GM18517 (cell line): ENCODE measurements around the gene UBE2E1.
"Not testable (repeated sequence)": the region's sequence is repeated elsewhere in the genome, so short reads cannot be mapped to it uniquely, and the experiment has no call there.

Source experiments
- ATAC-seq: cut with Tn5 transposase; IDR thresholded peaks from one replicate; pipeline ENCODE4 v1.9.1; 2021; ENCODE audit warnings: mild to moderate bottlenecking, moderate library complexity; ENCODE audit not compliant: unreplicated experiment

Gene UBE2E1

DNA sequence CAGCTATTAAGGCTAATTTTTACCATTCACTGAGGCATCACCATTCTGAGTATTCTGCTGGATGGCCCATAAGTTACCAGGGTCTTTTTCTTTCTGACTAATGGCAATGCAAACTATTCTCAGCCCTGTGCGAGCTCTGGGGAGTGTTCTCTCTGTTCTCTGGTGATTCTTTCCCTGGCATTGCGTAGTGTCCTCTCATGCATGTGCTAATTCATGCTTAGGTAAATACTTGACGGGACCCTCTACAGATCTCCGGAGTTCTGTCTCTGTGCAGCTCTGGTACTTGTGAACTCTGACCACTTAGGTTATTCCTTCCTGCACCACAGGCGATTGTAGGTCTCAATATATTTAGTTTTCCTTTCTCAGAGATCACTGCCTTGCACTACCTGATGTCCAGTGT, 34.8 kb downstream of the UBE2E1 start:
- ATAC-seq, result no peak

DNA sequence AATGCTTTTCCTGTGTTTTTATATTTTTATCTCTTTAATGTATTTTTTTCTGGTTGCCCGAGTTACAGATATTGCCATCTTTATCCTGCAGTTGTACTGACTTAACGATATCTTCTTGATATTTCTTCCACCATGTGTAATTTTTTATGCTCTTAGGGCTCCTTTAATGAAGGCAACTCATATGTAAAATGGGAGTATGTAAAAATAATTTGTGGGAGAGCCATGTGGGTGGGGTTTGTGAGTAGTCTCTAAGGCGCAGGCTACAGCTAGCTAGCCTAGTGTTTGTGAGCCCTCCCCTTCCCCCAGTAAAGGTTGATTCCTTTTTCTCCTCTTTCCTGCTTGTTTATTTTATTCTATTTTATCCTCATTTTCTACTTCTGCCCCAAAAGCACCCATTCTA, 38.1 kb downstream of the UBE2E1 start:
- no peak for ATAC-seq

DNA sequence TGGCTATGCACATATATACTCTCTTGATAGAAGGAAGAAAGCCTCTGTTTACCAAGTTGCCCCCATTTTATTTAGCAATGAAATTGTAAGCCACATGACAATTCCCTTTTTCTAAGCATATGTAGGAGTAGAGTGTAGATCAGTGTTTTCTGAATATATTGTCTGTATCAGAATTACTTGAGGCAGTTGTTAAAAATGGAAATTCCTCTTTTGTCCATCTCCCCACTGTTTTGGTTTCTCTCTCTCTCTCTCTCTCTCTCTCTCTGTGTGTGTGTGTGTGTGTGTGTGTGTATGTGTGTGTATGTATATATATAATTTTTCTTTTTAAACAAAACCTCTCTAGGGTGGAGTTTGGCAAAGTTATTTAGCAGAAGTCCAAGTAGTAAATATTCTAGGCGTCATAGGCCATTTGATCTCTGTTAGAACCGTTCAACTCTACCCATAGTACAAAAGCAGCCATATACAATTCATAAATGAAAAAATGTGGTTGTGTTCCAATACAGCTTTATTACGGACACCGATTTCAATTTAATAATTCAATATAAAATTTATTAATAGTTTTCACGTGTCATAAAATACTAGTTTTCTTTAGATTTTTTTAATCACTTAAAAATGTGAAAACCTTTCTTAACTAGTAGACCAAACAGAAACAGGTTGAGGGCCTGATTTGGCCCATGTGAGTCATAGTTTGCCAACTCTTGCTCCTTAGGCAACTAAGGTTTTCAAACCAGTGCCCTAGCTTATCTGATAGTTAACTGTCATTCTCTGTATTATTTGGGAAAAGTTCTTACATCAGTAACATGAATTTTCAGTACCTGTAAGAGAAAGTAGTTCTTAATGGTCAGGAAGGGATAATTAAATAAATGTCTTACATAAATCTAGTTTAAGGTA, 39.8 kb downstream of the UBE2E1 start:
- no peak for ATAC-seq

- not testable (repeated sequence) for ATAC-seq
Measured at GRCh38 chr3:23849462-23849861, 43.7 kb downstream of the UBE2E1 start.

- ATAC-seq, result no peak
Measured at GRCh38 chr3:23856286-23856685, 50.5 kb downstream of the UBE2E1 start.

DNA sequence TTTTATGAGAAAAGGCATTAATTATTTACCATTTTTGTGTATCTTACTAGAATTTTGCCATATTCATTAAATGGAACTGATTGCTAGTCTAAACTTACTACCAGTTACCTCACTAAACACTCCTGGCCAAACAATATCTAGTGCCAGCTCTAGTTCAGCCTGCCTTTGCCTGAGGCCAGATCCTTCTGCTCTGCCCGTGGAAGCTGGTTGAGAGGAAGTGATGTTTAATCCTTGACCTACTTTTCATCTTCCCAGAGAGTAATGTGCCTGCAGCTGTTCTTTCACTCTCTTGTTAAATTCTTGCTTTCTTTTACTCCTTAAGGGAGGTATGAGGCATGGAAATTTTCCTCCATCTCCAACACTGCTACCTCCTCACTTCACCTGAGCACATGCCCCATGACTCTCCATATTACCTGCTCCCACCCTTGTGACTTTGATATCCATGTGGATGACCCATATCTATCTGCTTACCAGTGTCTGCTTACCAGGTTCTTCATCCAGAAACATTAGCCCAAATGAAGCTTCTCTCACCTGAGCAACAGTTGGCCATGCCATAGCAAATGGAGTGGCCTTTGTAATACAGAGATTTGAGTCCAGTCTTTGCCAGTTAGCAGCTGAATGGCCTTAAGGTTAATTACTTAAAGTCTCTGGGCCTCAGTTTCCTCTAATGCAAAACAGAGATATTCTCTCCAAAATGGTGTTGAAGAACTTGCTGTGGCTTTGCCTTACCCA, 53.4 kb downstream of the UBE2E1 start:
- ATAC-seq, result no peak

GRCh38 chr3:23859839-23860382, 54.2 kb downstream of the UBE2E1 start:
- no peak for ATAC-seq

- no peak for ATAC-seq
Measured at GRCh38 chr3:23861689-23862088, 55.9 kb downstream of the UBE2E1 start.

DNA sequence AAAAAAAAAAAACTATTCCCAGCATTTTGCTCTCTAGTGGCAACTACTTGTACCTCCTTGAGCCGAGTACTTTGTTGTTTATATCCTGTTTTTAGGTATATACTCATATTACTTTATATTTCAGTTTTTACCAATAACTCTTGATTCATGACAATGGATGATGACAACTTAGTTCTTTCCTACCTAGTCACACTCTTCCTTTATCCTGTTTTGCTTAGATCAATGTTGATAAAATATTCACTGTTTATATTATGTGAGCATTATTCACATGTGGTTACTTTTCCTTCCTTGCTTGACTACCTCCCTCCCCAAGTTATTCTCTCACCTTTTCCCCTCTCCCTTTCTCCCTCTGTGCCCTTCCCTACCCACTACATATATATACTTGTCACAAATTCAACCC, 57.3 kb downstream of the UBE2E1 start:
- ATAC-seq, result no peak

DNA sequence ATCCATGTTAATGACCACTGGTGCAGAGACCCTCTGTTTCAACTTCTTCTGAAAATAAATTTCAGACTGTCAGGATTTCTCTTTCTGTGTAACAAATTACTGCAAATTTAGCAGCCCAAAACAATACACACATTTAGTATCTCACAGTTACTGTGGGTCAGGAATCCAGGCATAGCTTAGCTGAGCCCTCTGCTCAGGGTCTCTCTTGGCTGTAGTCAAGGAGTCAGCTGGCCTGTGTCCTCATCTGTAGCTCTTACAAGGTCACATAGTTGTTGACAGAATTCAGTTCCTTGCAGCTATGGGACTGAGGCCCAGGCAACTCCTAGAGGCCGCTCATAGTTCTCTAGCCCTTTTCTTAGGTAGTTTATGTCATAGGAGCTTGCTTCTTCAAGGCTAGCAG, 59.2 kb downstream of the UBE2E1 start:
- ATAC-seq, result no peak

DNA sequence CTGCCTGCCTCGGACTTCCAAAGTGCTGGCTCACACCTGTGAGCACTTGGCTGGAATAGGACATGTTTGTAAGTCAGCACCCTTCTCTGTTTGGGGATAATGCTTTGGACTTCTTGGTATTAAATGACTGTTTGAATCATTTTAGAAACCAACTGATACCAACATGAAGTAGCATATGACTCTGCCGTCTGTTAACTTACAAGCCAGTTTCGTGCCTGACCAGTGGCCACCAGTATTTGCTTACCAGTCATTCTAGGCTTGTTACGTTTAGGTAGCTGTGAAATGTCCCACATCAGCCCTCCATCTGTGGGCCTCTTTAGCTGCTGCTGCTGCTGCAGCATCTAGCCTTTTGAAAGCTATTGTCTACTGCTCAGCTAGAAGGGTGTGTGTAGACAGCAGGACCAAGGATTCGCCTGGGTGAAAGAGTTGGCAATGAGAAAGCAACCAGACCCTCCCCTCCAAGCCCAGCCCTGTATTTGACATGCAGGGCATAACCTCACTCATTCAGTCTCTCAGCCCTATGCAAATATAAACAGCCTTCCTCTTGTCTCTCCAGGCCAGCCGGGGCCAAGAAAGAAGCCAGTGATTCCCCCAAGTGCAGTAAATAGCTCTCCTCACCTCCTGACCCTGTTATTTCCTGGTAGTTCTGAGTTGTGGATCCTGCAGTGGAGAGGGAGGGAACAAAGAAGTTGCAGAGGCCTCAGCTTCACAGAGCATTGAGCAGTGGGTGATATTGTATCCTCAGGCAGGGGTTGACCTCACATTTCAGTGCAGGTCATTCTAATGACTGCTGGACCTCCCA, 60.0 kb downstream of the UBE2E1 start:
- peak; percentile 90 for ATAC-seq

DNA sequence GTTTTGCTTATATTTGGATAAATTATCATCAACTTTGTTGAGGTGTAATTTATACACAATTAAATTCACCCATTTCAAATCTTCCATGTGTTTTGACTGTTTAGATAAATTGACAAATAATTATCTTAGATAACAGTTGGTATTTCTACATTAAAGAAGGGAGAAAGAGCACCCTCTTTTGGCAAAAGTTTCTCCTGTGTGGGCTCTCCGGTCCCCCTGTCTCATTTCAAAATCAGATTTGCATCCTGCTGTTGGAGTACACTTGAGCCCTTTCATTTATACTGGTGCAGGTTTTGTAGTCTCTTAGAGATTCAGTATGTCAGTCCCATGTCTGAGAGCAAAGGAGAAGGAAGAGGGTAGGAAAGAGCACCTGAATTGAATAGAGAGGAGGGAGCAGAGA, 61.6 kb downstream of the UBE2E1 start:
- ATAC-seq, result no peak

- ATAC-seq, result no peak
Measured at GRCh38 chr3:23867838-23868237, 62.1 kb downstream of the UBE2E1 start.

- no peak for ATAC-seq
Measured at GRCh38 chr3:23869977-23870662, 64.4 kb downstream of the UBE2E1 start.

DNA sequence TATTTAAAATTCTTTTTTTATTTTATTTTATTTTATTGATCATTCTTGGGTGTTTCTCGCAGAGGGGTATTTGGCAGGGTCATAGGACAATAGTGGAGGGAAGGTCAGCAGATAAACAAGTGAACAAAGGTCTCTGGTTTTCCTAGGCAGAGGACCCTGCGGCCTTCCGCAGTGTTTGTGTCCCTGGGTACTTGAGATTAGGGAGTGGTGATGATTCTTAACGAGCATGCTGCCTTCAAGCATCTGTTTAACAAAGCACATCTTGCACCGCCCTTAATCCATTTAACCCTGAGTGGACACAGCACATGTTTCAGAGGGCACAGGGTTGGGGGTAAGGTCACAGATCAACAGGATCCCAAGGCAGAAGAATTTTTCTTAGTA, 64.9 kb downstream of the UBE2E1 start:
- ATAC-seq, result not testable (repeated sequence)

DNA sequence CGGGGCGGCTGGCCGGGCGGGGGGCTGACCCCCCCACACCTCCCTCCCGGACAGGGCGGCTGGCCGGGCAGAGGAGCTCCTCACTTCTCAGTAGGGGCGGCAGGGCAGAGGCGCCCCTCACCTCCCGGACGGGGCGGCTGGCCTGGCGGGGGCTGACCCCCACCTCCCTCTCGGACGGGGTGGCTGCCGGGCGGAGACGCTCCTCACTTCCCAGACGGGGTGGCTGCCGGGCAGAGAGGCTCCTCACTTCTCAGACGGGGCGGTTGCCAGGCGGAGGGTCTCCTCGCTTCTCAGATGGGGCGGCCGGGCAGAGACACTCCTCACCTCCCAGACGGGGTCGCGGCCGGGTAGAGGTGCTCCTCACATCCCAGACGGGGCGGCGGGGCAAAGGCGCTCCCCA, 65.6 kb downstream of the UBE2E1 start:
- not testable (repeated sequence) for ATAC-seq

DNA sequence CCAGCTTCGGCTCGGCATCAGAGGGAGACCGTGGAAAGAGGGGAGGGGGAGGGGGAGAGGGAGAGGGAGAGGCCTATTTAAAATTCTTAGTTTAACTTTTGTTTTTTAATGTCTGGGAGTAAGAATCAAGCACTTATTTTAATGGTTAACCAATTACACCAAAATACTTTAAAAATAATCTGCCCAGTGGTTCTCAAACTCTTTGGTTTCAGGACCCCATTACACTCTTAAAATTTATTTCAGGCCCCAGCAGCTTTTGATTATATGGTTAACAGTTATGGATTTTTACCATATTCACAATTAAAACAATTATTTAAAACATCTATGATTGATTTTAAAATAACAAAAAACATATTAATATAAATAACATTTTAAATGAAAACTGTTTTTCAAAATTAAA, 66.6 kb downstream of the UBE2E1 start:
- no peak for ATAC-seq

DNA sequence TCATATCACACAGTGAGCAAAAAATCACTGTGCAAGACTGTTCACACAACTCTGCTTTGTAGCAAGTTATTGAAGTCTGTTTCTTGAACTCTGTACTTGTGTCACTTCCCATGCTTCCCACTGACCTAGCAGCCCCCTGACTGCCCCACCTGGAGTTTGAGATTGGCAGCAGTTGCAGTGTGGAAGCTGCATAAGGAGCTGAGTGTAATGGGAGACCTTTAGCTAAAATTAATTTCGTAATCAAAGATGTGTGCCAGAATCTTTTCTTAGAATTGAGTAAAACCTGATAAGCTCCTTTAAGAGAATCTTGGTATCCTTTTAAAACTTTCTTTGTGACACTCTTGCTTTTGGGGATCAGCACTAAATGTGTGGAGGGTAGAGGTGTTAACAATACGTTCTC, 68.2 kb downstream of the UBE2E1 start:
- no peak for ATAC-seq

- no peak for ATAC-seq
Measured at GRCh38 chr3:23874359-23875112, 68.8 kb downstream of the UBE2E1 start.
